Neural cell (in vitro differentiated cells): ENCODE data around the gene S1PR4. TPM values are rescaled to one million over a fixed set of nuclear protein-coding genes. Genes with fewer than 3 reads are reported as not detected.

Source experiments
- H2AFZ ChIP-seq: fragments of 200-600, 300-800 bp; sonication (generic), shearing (Covaris generic); 2 replicates; pipeline ENCODE4 v1.6.0; 2014; ENCODE audit warnings: low read depth, mild to moderate bottlenecking, antibody characterized with exemption, low read length, moderate library complexity
- H3F3A ChIP-seq: fragments of 200-600 bp; shearing (Covaris generic); 2 replicates; pipeline ENCODE4 v1.6.1; 2016; ENCODE audit warnings: mild to moderate bottlenecking, moderate library complexity, mixed read lengths, antibody characterized with exemption, low read length; ENCODE audit not compliant: insufficient read depth, poor library complexity, severe bottlenecking
- H3K27ac ChIP-seq: fragments of 200-600, 300-800 bp; sonication (generic), shearing (Covaris generic); 2 replicates; pipeline ENCODE4 v1.5.1; 2014; ENCODE audit warnings: mild to moderate bottlenecking, low read length, moderate library complexity
- H3K27me3 ChIP-seq: fragments of 300-800, 200-600 bp; sonication (generic), shearing (Covaris generic); 2 replicates; pipeline ENCODE4 v1.6.0; 2014; ENCODE audit warnings: mild to moderate bottlenecking, low read depth, low read length, moderate library complexity; ENCODE audit not compliant: insufficient read depth
- H3K36me3 ChIP-seq: fragments of 300-800, 200-600 bp; sonication (generic), shearing (Covaris generic); 2 replicates; pipeline ENCODE4 v1.5.1; 2014; ENCODE audit warnings: mild to moderate bottlenecking, antibody characterized with exemption, low read length, moderate library complexity; ENCODE audit not compliant: insufficient read depth
- H3K4me2 ChIP-seq: fragments of 300-800, 200-600 bp; sonication (generic), shearing (Covaris generic); 2 replicates; pipeline ENCODE4 v1.6.0; 2014; ENCODE audit warnings: mild to moderate bottlenecking, low read length
- H3K4me3 ChIP-seq: fragments of 300-800, 200-600 bp; sonication (generic), shearing (Covaris generic); 2 replicates; pipeline ENCODE4 v1.5.1; 2014; ENCODE audit warnings: mild to moderate bottlenecking, low read length, moderate library complexity
- H3K79me2 ChIP-seq: fragments of 200-600 bp; shearing (Covaris generic); replicated peaks from 2 replicates; pipeline ENCODE4 v1.6.0; 2014; ENCODE audit warnings: mild to moderate bottlenecking, low read length, moderate library complexity; ENCODE audit not compliant: insufficient read depth
- H3K9ac ChIP-seq: fragments of 300-800, 200-600 bp; sonication (generic), shearing (Covaris generic); 2 replicates; pipeline ENCODE4 v1.6.1; 2016; ENCODE audit warnings: mild to moderate bottlenecking, low read length, mixed read lengths
- H3K9me2 ChIP-seq: fragments of 200-600 bp; shearing (Covaris generic); 2 replicates; pipeline ENCODE4 v1.6.1; 2016; ENCODE audit warnings: mild to moderate bottlenecking, low read length, mixed read lengths; ENCODE audit not compliant: insufficient read depth
- H3K9me3 ChIP-seq: fragments of 200-600, 300-800 bp; sonication (generic), shearing (Covaris generic); 2 replicates; pipeline ENCODE4 v1.6.1; 2016; ENCODE audit warnings: mild to moderate bottlenecking, mixed run types, low read length, moderate library complexity, mixed read lengths
- H4K20me1 ChIP-seq: fragments of 200-600 bp; shearing (Covaris generic); 2 replicates; pipeline ENCODE4 v1.6.1; 2016; ENCODE audit warnings: mild to moderate bottlenecking, mixed run types; ENCODE audit not compliant: insufficient read depth
- EP300 ChIP-seq: fragments of 450-650 bp; conservative IDR thresholded peaks from 2 replicates; pipeline ENCODE4 v1.6.1; 2014; ENCODE audit warnings: antibody characterized with exemption, mild to moderate bottlenecking, moderate library complexity; ENCODE audit not compliant: poor library complexity, severe bottlenecking
- EZH2 ChIP-seq: fragments of 200-600, 300-800 bp; shearing (Covaris generic), sonication (generic); IDR thresholded peaks from 2 replicates; pipeline ENCODE4 v1.6.1; 2014; ENCODE audit warnings: antibody characterized with exemption, low read length, borderline replicate concordance, mild to moderate bottlenecking; ENCODE audit not compliant: insufficient read depth, poor library complexity, severe bottlenecking
- MXI1 ChIP-seq: fragments of 450-650 bp; conservative IDR thresholded peaks from 2 replicates; pipeline ENCODE4 v1.6.1; 2014; ENCODE audit warnings: antibody characterized with exemption, mild to moderate bottlenecking; ENCODE audit not compliant: poor library complexity, severe bottlenecking
- POLR2AphosphoS5 ChIP-seq: IDR thresholded peaks from 2 replicates; pipeline ENCODE4 v1.6.1; 2012
- RAD21 ChIP-seq: fragments of 450-650 bp; conservative IDR thresholded peaks from 2 replicates; pipeline ENCODE4 v1.6.1; 2014; ENCODE audit warnings: antibody characterized with exemption, mild to moderate bottlenecking, moderate library complexity
- SMC3 ChIP-seq: fragments of 450-650 bp; conservative IDR thresholded peaks from 2 replicates; pipeline ENCODE4 v1.6.1; 2014; ENCODE audit warnings: antibody characterized with exemption, mild to moderate bottlenecking, moderate library complexity; ENCODE audit not compliant: poor library complexity
- TAF1 ChIP-seq: IDR thresholded peaks from 2 replicates; pipeline ENCODE4 v1.6.1; 2012; ENCODE audit warnings: low read depth
- polyA plus RNA-seq: library from polyadenylated mRNA; depleted of rRNA; stranded (reverse); fragments of >200 nt; gene quantifications from 2 replicates; pipeline ENCODE4 v1.2.3, GENCODE V29; 2014
- TF ChIP-seq, protein P1 (sequence below): IDR thresholded peaks from 2 replicates; pipeline ENCODE4 v1.6.1; 2012; ENCODE audit warnings: borderline replicate concordance
- TF ChIP-seq, protein P2 (sequence below): fragments of 450-650 bp; IDR thresholded peaks from 2 replicates; pipeline ENCODE4 v1.5.1; 2014; ENCODE audit warnings: antibody characterized with exemption, mild to moderate bottlenecking, moderate library complexity; ENCODE audit not compliant: poor library complexity, severe bottlenecking

Gene S1PR4
- polyA plus RNA-seq, 1 donor from 2014 or later, result not detected

DNA sequence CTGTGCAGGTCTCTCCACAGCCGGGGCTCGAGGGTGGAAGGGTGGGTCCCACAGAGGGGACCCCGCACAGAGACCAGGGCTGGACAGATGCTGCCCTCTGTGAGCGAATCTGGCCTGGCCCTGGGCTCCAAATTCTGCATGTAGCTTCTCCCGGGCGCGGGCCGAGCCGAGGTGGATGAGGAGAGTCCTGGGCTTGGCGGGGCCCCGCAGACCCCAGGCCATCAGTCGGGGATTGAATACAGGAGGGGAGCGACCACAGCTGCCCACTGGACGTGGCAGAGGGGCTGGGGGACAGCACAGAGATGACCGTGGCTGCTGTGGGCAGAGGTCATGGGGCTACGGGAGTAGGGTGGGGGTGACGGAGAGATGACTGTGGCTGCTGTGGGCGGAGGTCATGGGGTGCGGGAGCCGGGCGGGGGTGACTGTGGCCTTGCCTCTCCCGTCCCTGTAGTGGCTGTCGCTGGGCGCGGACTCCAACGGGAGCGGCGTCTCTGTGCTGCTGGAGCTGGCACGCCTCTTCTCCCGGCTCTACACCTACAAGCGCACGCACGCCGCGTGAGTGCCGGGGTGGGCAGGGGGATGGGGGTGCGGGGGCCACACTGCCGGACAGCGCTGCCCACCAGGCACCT is 22.6 kb downstream of the S1PR4 start:
- Histone ChIP-seq H4K20me1 (no peaks in the 10 kb centered on the region), H2AFZ (no peak overlapping the region), H3K4me2 (no peak overlapping the region), H3K4me3 (no peak overlapping the region), H3K9me3 (no peaks in the 10 kb centered on the region), H3K9me2 (no peaks in the 10 kb centered on the region), H3F3A (no peaks in the 10 kb centered on the region), H3K36me3 (no peaks in the 10 kb centered on the region), H3K9ac (no peak overlapping the region), H3K79me2 (no peaks in the 10 kb centered on the region), H3K27ac (no peak overlapping the region), H3K27me3 (no peaks in the 10 kb centered on the region)
- TF ChIP-seq POLR2AphosphoS5, result no peak
- no peak for TF ChIP-seq RAD21
- TF ChIP-seq EZH2, result no peak
- TF ChIP-seq, protein P1, sequence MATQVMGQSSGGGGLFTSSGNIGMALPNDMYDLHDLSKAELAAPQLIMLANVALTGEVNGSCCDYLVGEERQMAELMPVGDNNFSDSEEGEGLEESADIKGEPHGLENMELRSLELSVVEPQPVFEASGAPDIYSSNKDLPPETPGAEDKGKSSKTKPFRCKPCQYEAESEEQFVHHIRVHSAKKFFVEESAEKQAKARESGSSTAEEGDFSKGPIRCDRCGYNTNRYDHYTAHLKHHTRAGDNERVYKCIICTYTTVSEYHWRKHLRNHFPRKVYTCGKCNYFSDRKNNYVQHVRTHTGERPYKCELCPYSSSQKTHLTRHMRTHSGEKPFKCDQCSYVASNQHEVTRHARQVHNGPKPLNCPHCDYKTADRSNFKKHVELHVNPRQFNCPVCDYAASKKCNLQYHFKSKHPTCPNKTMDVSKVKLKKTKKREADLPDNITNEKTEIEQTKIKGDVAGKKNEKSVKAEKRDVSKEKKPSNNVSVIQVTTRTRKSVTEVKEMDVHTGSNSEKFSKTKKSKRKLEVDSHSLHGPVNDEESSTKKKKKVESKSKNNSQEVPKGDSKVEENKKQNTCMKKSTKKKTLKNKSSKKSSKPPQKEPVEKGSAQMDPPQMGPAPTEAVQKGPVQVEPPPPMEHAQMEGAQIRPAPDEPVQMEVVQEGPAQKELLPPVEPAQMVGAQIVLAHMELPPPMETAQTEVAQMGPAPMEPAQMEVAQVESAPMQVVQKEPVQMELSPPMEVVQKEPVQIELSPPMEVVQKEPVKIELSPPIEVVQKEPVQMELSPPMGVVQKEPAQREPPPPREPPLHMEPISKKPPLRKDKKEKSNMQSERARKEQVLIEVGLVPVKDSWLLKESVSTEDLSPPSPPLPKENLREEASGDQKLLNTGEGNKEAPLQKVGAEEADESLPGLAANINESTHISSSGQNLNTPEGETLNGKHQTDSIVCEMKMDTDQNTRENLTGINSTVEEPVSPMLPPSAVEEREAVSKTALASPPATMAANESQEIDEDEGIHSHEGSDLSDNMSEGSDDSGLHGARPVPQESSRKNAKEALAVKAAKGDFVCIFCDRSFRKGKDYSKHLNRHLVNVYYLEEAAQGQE, result no peak

DNA sequence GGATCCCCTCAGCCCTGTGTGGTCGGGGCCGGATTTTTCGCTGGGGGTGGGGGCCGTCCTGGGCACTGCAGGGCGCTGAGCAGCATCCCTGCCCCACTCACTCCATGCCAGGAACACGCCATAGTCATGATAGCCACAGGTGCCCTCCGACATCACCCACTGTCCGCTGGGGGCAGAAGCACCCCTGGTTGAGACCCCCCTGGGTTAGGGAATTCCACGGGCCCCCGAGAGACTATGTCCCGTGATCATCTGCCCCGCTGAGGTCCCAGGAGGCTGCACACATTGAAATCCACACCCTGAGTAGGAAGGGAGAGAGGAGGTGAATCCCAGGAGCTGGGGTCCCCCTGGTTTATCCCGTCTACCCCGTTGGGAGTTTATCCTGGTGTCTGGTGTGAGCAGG is 23.3 kb downstream of the S1PR4 start:
- no peaks in the 10 kb centered on the region for H3K79me2 ChIP-seq
- H3K9ac ChIP-seq, result no peak overlapping the region
- H3K27ac ChIP-seq, result no peak overlapping the region
- no peak overlapping the region for H3K4me3 ChIP-seq
- no peaks in the 10 kb centered on the region for H3K9me2 ChIP-seq
- H3F3A ChIP-seq, result no peaks in the 10 kb centered on the region
- no peaks in the 10 kb centered on the region for H4K20me1 ChIP-seq
- no peaks in the 10 kb centered on the region for H3K36me3 ChIP-seq
- no peaks in the 10 kb centered on the region for H3K27me3 ChIP-seq
- H2AFZ ChIP-seq, result no peak overlapping the region
- no peaks in the 10 kb centered on the region for H3K9me3 ChIP-seq
- H3K4me2 ChIP-seq, result no peak overlapping the region
- TF ChIP-seq EZH2, result no peak
- no peak for TF ChIP-seq SMC3
- no peak for TF ChIP-seq POLR2AphosphoS5
- TF ChIP-seq TAF1, result no peak
- TF ChIP-seq, protein P1, result no peak
- TF ChIP-seq, protein P2, sequence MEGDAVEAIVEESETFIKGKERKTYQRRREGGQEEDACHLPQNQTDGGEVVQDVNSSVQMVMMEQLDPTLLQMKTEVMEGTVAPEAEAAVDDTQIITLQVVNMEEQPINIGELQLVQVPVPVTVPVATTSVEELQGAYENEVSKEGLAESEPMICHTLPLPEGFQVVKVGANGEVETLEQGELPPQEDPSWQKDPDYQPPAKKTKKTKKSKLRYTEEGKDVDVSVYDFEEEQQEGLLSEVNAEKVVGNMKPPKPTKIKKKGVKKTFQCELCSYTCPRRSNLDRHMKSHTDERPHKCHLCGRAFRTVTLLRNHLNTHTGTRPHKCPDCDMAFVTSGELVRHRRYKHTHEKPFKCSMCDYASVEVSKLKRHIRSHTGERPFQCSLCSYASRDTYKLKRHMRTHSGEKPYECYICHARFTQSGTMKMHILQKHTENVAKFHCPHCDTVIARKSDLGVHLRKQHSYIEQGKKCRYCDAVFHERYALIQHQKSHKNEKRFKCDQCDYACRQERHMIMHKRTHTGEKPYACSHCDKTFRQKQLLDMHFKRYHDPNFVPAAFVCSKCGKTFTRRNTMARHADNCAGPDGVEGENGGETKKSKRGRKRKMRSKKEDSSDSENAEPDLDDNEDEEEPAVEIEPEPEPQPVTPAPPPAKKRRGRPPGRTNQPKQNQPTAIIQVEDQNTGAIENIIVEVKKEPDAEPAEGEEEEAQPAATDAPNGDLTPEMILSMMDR, result no peak
- TF ChIP-seq EP300, result no peak
- no peak for TF ChIP-seq MXI1
- TF ChIP-seq RAD21, result no peak
